HEK293 (cell line): ENCODE results near the gene ETF1.

ENCODE experiments used
- CTCF ChIA-PET: fragments of 350-600 bp; formaldehyde crosslinking; extraction: SDS; loops from one replicate; lab custom pipeline; 2021; ENCODE audit warnings: antibody characterized with exemption; lab: Yijun Ruan, JAX
- POLR2A ChIA-PET: fragments of 300-600 bp; formaldehyde crosslinking; extraction: SDS; loops from one replicate; lab custom pipeline; 2020; ENCODE audit warnings: antibody characterized with exemption, inconsistent platforms; lab: Yijun Ruan, JAX
- H3K27ac ChIP-seq: fragments of 200-500 bp; sonication (Bioruptor generic); 2 replicates; pipeline ENCODE4 v1.5.1; 2014; ENCODE audit warnings: low read depth, low read length, control low read depth, inconsistent platforms; ENCODE audit errors: extremely low read depth
- H3K36me3 ChIP-seq, 2 experiments: fragments of 200-500 bp in 1 of 2; sonication (Bioruptor generic) in 1 of 2; 1 replicate in 1 of 2; 2 replicates in 1 of 2; pipeline ENCODE4 v1.5.1; 2014 to 2017; ENCODE audit warnings: inconsistent platforms in 2 of 2, low read length in 2 of 2; ENCODE audit not compliant: control insufficient read depth in 2 of 2, insufficient read depth in 1 of 2
- H3K4me1 ChIP-seq: fragments of 200-500 bp; sonication (Bioruptor generic); 2 replicates; pipeline ENCODE4 v1.5.1; 2014; ENCODE audit warnings: mild to moderate bottlenecking, low read length, inconsistent platforms; ENCODE audit not compliant: control insufficient read depth, insufficient read depth
- H3K4me3 ChIP-seq: 2 replicates; pipeline ENCODE4 v1.5.1; 2011; ENCODE audit warnings: low read depth, mild to moderate bottlenecking, control low read depth, low read length, moderate library complexity
- H3K9me3 ChIP-seq: fragments of 200-500 bp; sonication (Bioruptor generic); 2 replicates; pipeline ENCODE4 v1.5.1; 2014; ENCODE audit warnings: low read depth, low read length, inconsistent platforms; ENCODE audit not compliant: control insufficient read depth, insufficient read depth
- EGR2 ChIP-seq: fragments of 450-650 bp; formaldehyde crosslinking; IDR thresholded peaks from 2 replicates; pipeline ENCODE4 v1.5.1; 2016; ENCODE audit warnings: low read depth, missing biosample characterization, missing genetic modification characterization
- GFI1B ChIP-seq: fragments of 450-650 bp; formaldehyde crosslinking; IDR thresholded peaks from 2 replicates; pipeline ENCODE4 v1.5.1; 2016; ENCODE audit warnings: missing biosample characterization, missing genetic modification characterization
- KLF1 ChIP-seq: fragments of 450-650 bp; formaldehyde crosslinking; IDR thresholded peaks from 2 replicates; pipeline ENCODE4 v1.5.1; 2016; ENCODE audit warnings: missing biosample characterization, missing genetic modification characterization
- REPIN1 ChIP-seq: fragments of 450-650 bp; formaldehyde crosslinking; IDR thresholded peaks from 2 replicates; pipeline ENCODE4 v1.5.1; 2017; ENCODE audit warnings: missing biosample characterization, missing genetic modification characterization, low read depth
- SALL2 ChIP-seq: fragments of 450-650 bp; formaldehyde crosslinking; IDR thresholded peaks from 2 replicates; pipeline ENCODE4 v1.5.0; 2017; ENCODE audit warnings: missing biosample characterization, mild to moderate bottlenecking, missing genetic modification characterization, borderline replicate concordance
- SCRT1 ChIP-seq: fragments of 450-650 bp; formaldehyde crosslinking; IDR thresholded peaks from 2 replicates; pipeline ENCODE4 v1.5.1; 2016; ENCODE audit warnings: missing biosample characterization, missing genetic modification characterization, borderline replicate concordance
- SCRT2 ChIP-seq: fragments of 450-650 bp; formaldehyde crosslinking; IDR thresholded peaks from 2 replicates; pipeline ENCODE4 v1.5.1; 2016; ENCODE audit warnings: missing biosample characterization, missing genetic modification characterization
- ZNF18 ChIP-seq: fragments of 450-650 bp; formaldehyde crosslinking; IDR thresholded peaks from 2 replicates; pipeline ENCODE4 v1.5.1; 2016; ENCODE audit warnings: missing biosample characterization, missing genetic modification characterization
- ZNF302 ChIP-seq: fragments of 450-650 bp; formaldehyde crosslinking; IDR thresholded peaks from 2 replicates; pipeline ENCODE4 v1.5.1; 2016; ENCODE audit warnings: missing biosample characterization, missing genetic modification characterization, low read depth
- ZNF449 ChIP-seq: fragments of 450-650 bp; formaldehyde crosslinking; IDR thresholded peaks from 2 replicates; pipeline ENCODE4 v1.5.1; 2017; ENCODE audit warnings: missing biosample characterization, mild to moderate bottlenecking, missing genetic modification characterization, moderate library complexity
- ZNF501 ChIP-seq: fragments of 450-650 bp; formaldehyde crosslinking; IDR thresholded peaks from 2 replicates; pipeline ENCODE4 v1.5.1; 2016; ENCODE audit warnings: missing biosample characterization, missing genetic modification characterization
- ZNF544 ChIP-seq: fragments of 450-650 bp; formaldehyde crosslinking; IDR thresholded peaks from 2 replicates; pipeline ENCODE4 v1.5.0; 2017; ENCODE audit warnings: missing biosample characterization, missing genetic modification characterization
- ZNF549 ChIP-seq: fragments of 450-650 bp; IDR thresholded peaks from 2 replicates; pipeline ENCODE4 v1.5.1; 2018; ENCODE audit warnings: missing biosample characterization, missing genetic modification characterization, mild to moderate bottlenecking, inconsistent platforms, moderate library complexity
- ZNF623 ChIP-seq: fragments of 450-650 bp; formaldehyde crosslinking; IDR thresholded peaks from 2 replicates; pipeline ENCODE4 v1.5.1; 2016; ENCODE audit warnings: missing biosample characterization, missing genetic modification characterization
- ZNF626 ChIP-seq: fragments of 450-650 bp; sonication (Bioruptor Pico); formaldehyde crosslinking; IDR thresholded peaks from 2 replicates; pipeline ENCODE4 v1.5.1; 2018; ENCODE audit warnings: missing biosample characterization, missing genetic modification characterization, inconsistent platforms
- ZNF792 ChIP-seq: fragments of 450-650 bp; formaldehyde crosslinking; IDR thresholded peaks from 2 replicates; pipeline ENCODE4 v1.5.1; 2016; ENCODE audit warnings: missing biosample characterization, missing genetic modification characterization
- ZSCAN18 ChIP-seq: fragments of 450-650 bp; formaldehyde crosslinking; IDR thresholded peaks from 2 replicates; pipeline ENCODE4 v1.5.1; 2016; ENCODE audit warnings: missing biosample characterization, missing genetic modification characterization
- TF ChIP-seq, protein P1 (sequence below): fragments of 450-650 bp; formaldehyde crosslinking; IDR thresholded peaks from 2 replicates; pipeline ENCODE4 v1.5.1; 2016; ENCODE audit warnings: missing biosample characterization, missing genetic modification characterization, borderline replicate concordance
- TF ChIP-seq, protein P2 (sequence below): fragments of 450-650 bp; formaldehyde crosslinking; IDR thresholded peaks from 2 replicates; pipeline ENCODE4 v1.5.1; 2016; ENCODE audit warnings: missing biosample characterization, missing genetic modification characterization, borderline replicate concordance

Gene ETF1

DNA sequence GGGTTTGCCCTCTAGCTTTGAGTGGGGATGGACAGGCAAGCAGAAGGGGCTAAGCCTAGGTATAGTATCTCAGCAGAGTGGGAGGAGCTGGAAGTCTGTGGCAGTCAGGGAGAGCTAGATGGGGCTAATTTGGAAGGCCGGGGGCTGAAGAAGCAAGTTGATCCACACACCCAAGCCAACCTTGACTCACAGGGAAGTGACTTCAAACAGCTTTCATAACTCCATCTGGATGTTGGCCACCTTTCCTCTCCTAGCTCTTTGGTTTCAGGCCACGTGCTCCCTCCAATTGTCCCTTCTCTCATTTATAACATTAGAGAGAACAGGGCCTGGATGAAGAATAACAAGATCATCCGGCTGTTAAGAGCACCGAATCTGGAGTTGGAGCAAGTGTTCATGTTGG lies 40.9 kb downstream of the ETF1 start:
- no peak overlapping the region for H3K4me3 ChIP-seq
- H3K9me3 ChIP-seq, result no peaks in the 10 kb centered on the region
- ChIA-PET CTCF (interaction anchor here (0.5 to 6.3 kb wide), 13 partner anchors 12 to 755 kb away, joined by 3 to 110 read pairs (median 3); partner anchors contain the start of genes CDC23, EGR1 and WNT8A), POLR2A (interaction anchor here (1.1 to 1.2 kb wide), 3 partner anchors 36 to 170 kb away, joined by 3 read pairs; partner anchors contain the start of genes CDC25C and EGR1)
- no peaks in the 10 kb centered on the region for H3K4me1 ChIP-seq
- H3K27ac ChIP-seq, result no peak overlapping the region
- TF ChIP-seq ZNF302 (tag by site-specific recombination), result no peak
- TF ChIP-seq EGR2 (tag by site-specific recombination), result no peak
- TF ChIP-seq ZNF549 (tag by site-specific recombination), result no peak
- TF ChIP-seq KLF1 (tag by site-specific recombination), result no peak
- no peak for TF ChIP-seq ZSCAN18 (tag by site-specific recombination)
- TF ChIP-seq, protein P1, sequence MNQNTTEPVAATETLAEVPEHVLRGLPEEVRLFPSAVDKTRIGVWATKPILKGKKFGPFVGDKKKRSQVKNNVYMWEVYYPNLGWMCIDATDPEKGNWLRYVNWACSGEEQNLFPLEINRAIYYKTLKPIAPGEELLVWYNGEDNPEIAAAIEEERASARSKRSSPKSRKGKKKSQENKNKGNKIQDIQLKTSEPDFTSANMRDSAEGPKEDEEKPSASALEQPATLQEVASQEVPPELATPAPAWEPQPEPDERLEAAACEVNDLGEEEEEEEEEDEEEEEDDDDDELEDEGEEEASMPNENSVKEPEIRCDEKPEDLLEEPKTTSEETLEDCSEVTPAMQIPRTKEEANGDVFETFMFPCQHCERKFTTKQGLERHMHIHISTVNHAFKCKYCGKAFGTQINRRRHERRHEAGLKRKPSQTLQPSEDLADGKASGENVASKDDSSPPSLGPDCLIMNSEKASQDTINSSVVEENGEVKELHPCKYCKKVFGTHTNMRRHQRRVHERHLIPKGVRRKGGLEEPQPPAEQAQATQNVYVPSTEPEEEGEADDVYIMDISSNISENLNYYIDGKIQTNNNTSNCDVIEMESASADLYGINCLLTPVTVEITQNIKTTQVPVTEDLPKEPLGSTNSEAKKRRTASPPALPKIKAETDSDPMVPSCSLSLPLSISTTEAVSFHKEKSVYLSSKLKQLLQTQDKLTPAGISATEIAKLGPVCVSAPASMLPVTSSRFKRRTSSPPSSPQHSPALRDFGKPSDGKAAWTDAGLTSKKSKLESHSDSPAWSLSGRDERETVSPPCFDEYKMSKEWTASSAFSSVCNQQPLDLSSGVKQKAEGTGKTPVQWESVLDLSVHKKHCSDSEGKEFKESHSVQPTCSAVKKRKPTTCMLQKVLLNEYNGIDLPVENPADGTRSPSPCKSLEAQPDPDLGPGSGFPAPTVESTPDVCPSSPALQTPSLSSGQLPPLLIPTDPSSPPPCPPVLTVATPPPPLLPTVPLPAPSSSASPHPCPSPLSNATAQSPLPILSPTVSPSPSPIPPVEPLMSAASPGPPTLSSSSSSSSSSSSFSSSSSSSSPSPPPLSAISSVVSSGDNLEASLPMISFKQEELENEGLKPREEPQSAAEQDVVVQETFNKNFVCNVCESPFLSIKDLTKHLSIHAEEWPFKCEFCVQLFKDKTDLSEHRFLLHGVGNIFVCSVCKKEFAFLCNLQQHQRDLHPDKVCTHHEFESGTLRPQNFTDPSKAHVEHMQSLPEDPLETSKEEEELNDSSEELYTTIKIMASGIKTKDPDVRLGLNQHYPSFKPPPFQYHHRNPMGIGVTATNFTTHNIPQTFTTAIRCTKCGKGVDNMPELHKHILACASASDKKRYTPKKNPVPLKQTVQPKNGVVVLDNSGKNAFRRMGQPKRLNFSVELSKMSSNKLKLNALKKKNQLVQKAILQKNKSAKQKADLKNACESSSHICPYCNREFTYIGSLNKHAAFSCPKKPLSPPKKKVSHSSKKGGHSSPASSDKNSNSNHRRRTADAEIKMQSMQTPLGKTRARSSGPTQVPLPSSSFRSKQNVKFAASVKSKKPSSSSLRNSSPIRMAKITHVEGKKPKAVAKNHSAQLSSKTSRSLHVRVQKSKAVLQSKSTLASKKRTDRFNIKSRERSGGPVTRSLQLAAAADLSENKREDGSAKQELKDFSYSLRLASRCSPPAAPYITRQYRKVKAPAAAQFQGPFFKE, result no peak
- no peak for TF ChIP-seq ZNF501 (tag by site-specific recombination)
- TF ChIP-seq GFI1B (tag by site-specific recombination), result no peak
- no peak for TF ChIP-seq SALL2
- no peak for TF ChIP-seq ZNF626
- TF ChIP-seq ZNF544 (tag by site-specific recombination), result no peak
- no peak for TF ChIP-seq ZNF623
- TF ChIP-seq, protein P2, sequence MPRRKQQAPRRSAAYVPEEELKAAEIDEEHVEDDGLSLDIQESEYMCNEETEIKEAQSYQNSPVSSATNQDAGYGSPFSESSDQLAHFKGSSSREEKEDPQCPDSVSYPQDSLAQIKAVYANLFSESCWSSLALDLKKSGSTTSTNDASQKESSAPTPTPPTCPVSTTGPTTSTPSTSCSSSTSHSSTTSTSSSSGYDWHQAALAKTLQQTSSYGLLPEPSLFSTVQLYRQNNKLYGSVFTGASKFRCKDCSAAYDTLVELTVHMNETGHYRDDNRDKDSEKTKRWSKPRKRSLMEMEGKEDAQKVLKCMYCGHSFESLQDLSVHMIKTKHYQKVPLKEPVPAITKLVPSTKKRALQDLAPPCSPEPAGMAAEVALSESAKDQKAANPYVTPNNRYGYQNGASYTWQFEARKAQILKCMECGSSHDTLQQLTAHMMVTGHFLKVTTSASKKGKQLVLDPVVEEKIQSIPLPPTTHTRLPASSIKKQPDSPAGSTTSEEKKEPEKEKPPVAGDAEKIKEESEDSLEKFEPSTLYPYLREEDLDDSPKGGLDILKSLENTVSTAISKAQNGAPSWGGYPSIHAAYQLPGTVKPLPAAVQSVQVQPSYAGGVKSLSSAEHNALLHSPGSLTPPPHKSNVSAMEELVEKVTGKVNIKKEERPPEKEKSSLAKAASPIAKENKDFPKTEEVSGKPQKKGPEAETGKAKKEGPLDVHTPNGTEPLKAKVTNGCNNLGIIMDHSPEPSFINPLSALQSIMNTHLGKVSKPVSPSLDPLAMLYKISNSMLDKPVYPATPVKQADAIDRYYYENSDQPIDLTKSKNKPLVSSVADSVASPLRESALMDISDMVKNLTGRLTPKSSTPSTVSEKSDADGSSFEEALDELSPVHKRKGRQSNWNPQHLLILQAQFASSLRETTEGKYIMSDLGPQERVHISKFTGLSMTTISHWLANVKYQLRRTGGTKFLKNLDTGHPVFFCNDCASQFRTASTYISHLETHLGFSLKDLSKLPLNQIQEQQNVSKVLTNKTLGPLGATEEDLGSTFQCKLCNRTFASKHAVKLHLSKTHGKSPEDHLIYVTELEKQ (tag by site-specific recombination), result no peak
- TF ChIP-seq ZNF792 (tag by site-specific recombination), result no peak
- TF ChIP-seq SCRT2 (tag by site-specific recombination), result no peak
- no peak for TF ChIP-seq ZNF449 (tag by site-specific recombination)
- no peak for TF ChIP-seq ZNF18 (tag by site-specific recombination)
- no peak for TF ChIP-seq REPIN1 (tag by site-specific recombination)
- no peak for TF ChIP-seq SCRT1 (tag by site-specific recombination)
- H3K36me3 ChIP-seq, result peaks cover 0 to 20% of the 10 kb centered on the region in 2 experiments; a peak in 1 of 3 replicates
